ENCODE measurements around the gene STARD7. TPM values are rescaled to one million over a fixed set of nuclear protein-coding genes. Genes with fewer than 3 reads are reported as not detected.
A peak's percentile ranks its signal among the peaks of the same experiment; 100 is the strongest.

The STARD7 gene
- total and polyA plus RNA-seq, 2 experiments from 2014 or later = 72.2 to 222 TPM

DNA sequence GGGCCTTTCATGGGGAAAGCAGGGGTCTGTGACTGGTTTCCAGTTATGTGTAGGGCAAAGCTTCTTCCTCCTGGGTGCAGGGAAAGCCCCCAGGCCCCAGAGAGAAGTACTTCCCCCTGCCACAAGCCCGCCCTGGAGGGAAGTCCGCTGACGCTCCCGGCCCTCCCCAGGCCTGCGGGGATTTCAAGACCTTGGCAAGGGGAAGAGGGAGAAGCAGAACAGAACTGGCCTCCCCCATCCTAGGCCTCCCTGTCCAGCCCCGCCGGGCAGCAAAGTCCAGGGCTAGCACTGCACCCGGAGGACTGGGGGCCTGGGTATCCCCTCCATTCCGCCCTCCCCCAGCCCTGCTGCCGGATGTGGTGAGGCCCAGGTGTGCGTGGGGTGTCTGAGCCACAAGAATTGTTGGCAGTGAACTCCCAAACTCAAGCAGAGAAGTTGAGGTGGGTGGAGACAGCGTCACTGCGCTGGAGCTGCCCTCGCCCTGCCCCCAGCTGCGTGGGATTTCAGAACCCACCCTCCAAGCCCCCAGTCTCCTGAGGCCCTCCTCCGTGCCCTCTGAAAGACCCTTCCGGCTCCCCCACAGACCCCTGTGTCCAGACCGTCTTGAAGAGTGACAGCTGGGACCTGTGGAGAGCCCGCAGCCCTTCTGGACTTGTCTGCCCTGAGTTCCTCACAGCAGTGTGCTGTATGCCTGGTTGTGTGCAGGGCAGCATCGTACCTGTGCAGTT lies 62.3 kb downstream of the STARD7 start:
- Histone ChIP-seq H3K4me1 (ENCODE audit: insufficient read depth) (peaks cover 25% of the 10 kb centered on the region), H3K27me3 (ENCODE audit: insufficient read depth) (peaks cover 30% of the 10 kb centered on the region), H3K4me2 (peak overlapping the region; percentile 81), H3K9me2 (ENCODE audit: insufficient read depth) (no peaks in the 10 kb centered on the region), H3F3A (replicated peaks; ENCODE audit: low read depth) (no peaks in the 10 kb centered on the region; the same call in none of the 2 replicates), H3K79me2 (replicated peaks; ENCODE audit: insufficient read depth) (no peaks in the 10 kb centered on the region), H3K27ac (ENCODE audit: low read depth) (no peak overlapping the region), H3K36me3 (ENCODE audit: insufficient read depth) (no peaks in the 10 kb centered on the region), H2AFZ (no peak overlapping the region), H4K20me1 (replicated peaks; ENCODE audit: insufficient read depth) (no peaks in the 10 kb centered on the region), H3K4me3 (peak overlapping the region; percentile 59; the same call in 1 of the 2 replicates)
- Mint-ChIP-seq H3K36me3 (ENCODE audit: low read depth) (peaks cover 15% of the 10 kb centered on the region; the same call in 2 of the 3 replicates), H3K27me3 (ENCODE audit: insufficient read depth, low read depth, poor library complexity) (peaks cover 30% of the 10 kb centered on the region), H3K4me1 (peaks cover 30% of the 10 kb centered on the region), H3K27ac (no peak overlapping the region), H3K4me3 (no peak overlapping the region), H3K9me3 (peaks cover 2% of the 10 kb centered on the region; the same call in 1 of the 3 replicates)
- DNase-seq (ENCODE audit: low spot score) = no peak
- TF ChIP-seq JUNB (IDR thresholded peaks at IDR 0.05; ENCODE audit: unreplicated experiment) = no peak
- no peak for ATAC-seq

GRCh38 chr2:96145848-96146152 lies 62.8 kb downstream of the STARD7 start:
- no peak for DNase-seq (ENCODE audit: low spot score)
- peaks cover 15% of the 10 kb centered on the region; the same call in 2 of the 3 replicates for H3K36me3 Mint-ChIP-seq (ENCODE audit: low read depth)
- H3K4me1 Mint-ChIP-seq = peaks cover 29% of the 10 kb centered on the region
- no peaks in the 10 kb centered on the region for H3K36me3 ChIP-seq (ENCODE audit: insufficient read depth)
- H3F3A ChIP-seq (replicated peaks; ENCODE audit: low read depth) = no peaks in the 10 kb centered on the region; the same call in none of the 2 replicates
- ATAC-seq = no peak
- peaks cover 25% of the 10 kb centered on the region for H3K4me1 ChIP-seq (ENCODE audit: insufficient read depth)
- no peaks in the 10 kb centered on the region for H4K20me1 ChIP-seq (replicated peaks; ENCODE audit: insufficient read depth)
- TF ChIP-seq EZH2 (IDR thresholded peaks at IDR 0.05; ENCODE audit: low read depth, unreplicated experiment) (peak; percentile 40), NANOG (IDR thresholded peaks at IDR 0.05; ENCODE audit: borderline replicate concordance) (no peak)
- H3K9me3 Mint-ChIP-seq = peaks cover 2% of the 10 kb centered on the region; the same call in 1 of the 3 replicates
- H2AFZ ChIP-seq = no peak overlapping the region
- peak overlapping the region; percentile 62 for H3K4me3 Mint-ChIP-seq
- H3K27ac ChIP-seq (ENCODE audit: low read depth) = no peak overlapping the region
- H3K27me3 Mint-ChIP-seq (ENCODE audit: insufficient read depth, low read depth, poor library complexity) = peaks cover 30% of the 10 kb centered on the region
- no peak overlapping the region for H3K27ac Mint-ChIP-seq
- peak overlapping the region; percentile 59 for H3K4me3 ChIP-seq
- H3K4me2 ChIP-seq = peak overlapping the region; percentile 81
- H3K27me3 ChIP-seq (ENCODE audit: insufficient read depth) = peaks cover 30% of the 10 kb centered on the region
- H3K79me2 ChIP-seq (replicated peaks; ENCODE audit: insufficient read depth) = no peaks in the 10 kb centered on the region
- no peaks in the 10 kb centered on the region for H3K9me2 ChIP-seq (ENCODE audit: insufficient read depth)

DNA sequence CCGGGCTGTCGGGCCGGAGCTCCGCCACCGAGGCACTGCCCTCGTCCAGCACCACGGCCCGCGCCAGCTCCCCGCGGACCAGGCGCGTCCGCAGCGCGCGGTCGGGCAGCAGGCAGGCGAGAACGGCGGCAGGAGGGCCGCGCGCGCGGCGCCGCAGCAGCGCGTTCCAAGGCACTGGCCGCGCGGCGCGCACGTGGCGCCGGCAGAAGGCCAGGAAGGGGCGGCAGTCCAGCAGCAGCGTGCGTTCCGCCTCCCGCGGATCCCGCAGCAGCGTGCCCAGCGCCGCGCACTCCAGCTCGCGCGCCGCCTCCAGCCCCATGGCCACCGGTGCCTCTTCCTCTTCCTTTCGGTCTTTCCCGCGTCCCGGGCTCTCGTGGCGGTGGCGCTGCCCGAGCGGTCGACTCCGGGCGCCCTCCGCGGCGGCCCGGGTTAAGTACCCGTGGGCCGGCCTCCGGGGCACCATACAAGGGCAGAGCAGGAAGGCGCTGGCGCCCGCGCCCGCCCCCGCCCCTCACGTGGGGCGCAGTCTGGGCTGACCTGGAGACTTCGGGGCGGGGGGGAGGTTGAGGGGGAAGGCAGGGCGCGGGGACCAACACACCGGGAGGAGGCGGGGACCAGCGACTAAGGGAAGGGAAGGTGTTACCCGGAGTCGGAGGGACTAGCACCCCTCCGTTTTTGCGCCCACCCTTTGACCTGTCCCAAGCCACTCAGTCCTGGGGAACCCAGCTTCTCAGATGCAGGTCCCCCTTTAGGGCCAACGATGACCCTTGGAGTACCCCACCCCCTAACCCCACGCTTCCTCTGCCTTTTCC lies 63.4 kb downstream of the STARD7 start, which contains the start of gene DUSP2:
TSS of gene DUSP2 (minus strand) at position 405 of the 812 bp plus-strand sequence. CDS start at position 319, 86 bp downstream.
- Mint-ChIP-seq H3K4me1 (peaks cover 29% of the 10 kb centered on the region), H3K27me3 (ENCODE audit: insufficient read depth, low read depth, poor library complexity) (peaks cover 28% of the 10 kb centered on the region), H3K9me3 (peaks cover 2% of the 10 kb centered on the region; the same call in 1 of the 3 replicates), H3K27ac (no peak within 1 kb of the TSS; the same call in 1 of the 2 replicates), H3K4me3 (peak within 1 kb of the TSS; percentile 88), H3K36me3 (ENCODE audit: low read depth) (peaks cover 15% of the 10 kb centered on the region; the same call in 2 of the 3 replicates)
- H3F3A ChIP-seq (replicated peaks; ENCODE audit: low read depth) = no peaks in the 10 kb centered on the region; the same call in none of the 2 replicates
- ATAC-seq (peak; percentile 41), DNase-seq (ENCODE audit: low spot score) (peak; percentile 74)
- peak within 1 kb of the TSS; percentile 86 for H2AFZ ChIP-seq
- H3K27ac ChIP-seq (ENCODE audit: low read depth) = no peak within 1 kb of the TSS
- H3K4me3 ChIP-seq = peak within 1 kb of the TSS; percentile 59
- H3K36me3 ChIP-seq (ENCODE audit: insufficient read depth) = no peaks in the 10 kb centered on the region
- peaks cover 30% of the 10 kb centered on the region for H3K27me3 ChIP-seq (ENCODE audit: insufficient read depth)
- H3K4me1 ChIP-seq (ENCODE audit: insufficient read depth) = peaks cover 25% of the 10 kb centered on the region
- TF ChIP-seq, protein P1, sequence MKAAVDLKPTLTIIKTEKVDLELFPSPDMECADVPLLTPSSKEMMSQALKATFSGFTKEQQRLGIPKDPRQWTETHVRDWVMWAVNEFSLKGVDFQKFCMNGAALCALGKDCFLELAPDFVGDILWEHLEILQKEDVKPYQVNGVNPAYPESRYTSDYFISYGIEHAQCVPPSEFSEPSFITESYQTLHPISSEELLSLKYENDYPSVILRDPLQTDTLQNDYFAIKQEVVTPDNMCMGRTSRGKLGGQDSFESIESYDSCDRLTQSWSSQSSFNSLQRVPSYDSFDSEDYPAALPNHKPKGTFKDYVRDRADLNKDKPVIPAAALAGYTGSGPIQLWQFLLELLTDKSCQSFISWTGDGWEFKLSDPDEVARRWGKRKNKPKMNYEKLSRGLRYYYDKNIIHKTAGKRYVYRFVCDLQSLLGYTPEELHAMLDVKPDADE (IDR thresholded peaks at IDR 0.05) = 0 out of 2 replicates have a peak, but pooled peaks have one; percentile 4
- TF ChIP-seq EZH2phosphoT487 (IDR thresholded peaks at IDR 0.05; ENCODE audit: unreplicated experiment) = no peak
- no peak for TF ChIP-seq REST (IDR thresholded peaks at IDR 0.05; ENCODE audit: unreplicated experiment)
- TF ChIP-seq NANOG (IDR thresholded peaks at IDR 0.05; ENCODE audit: borderline replicate concordance) = no peak
- peak; percentile 48 for TF ChIP-seq POLR2AphosphoS5 (IDR thresholded peaks at IDR 0.05; ENCODE audit: low read depth)
- no peak for TF ChIP-seq ZNF114 (CRISPR knock-in tag; IDR thresholded peaks at IDR 0.05)
- no peaks in the 10 kb centered on the region for H3K9me2 ChIP-seq (ENCODE audit: insufficient read depth)
- no peaks in the 10 kb centered on the region for H4K20me1 ChIP-seq (replicated peaks; ENCODE audit: insufficient read depth)
- peak within 1 kb of the TSS; percentile 81 for H3K4me2 ChIP-seq
- no peaks in the 10 kb centered on the region for H3K79me2 ChIP-seq (replicated peaks; ENCODE audit: insufficient read depth)
